Parathyroid adenoma (tissue), 2 donors: ENCODE results near the gene NECTIN3.
A peak's percentile ranks its signal among the peaks of the same experiment; 100 is the strongest.

ENCODE experiments used
- H2AFZ ChIP-seq: fragments of 300-600 bp; sonication (generic); one replicate; pipeline ENCODE4 v1.7.0; 2017; ENCODE audit warnings: antibody characterized with exemption, mild to moderate bottlenecking
- H3K27ac ChIP-seq: fragments of 300-600 bp; sonication (generic); one replicate; pipeline ENCODE4 v1.7.0; 2017
- H3K27me3 ChIP-seq: fragments of 300-600 bp; sonication (generic); one replicate; pipeline ENCODE4 v1.7.0; 2017; ENCODE audit warnings: low read length; ENCODE audit not compliant: control insufficient read depth, insufficient read depth
- H3K36me3 ChIP-seq: fragments of 300-600 bp; sonication (generic); one replicate; pipeline ENCODE4 v1.7.0; 2017; ENCODE audit warnings: low read length; ENCODE audit not compliant: control insufficient read depth, insufficient read depth
- H3K4me1 ChIP-seq: fragments of 300-600 bp; sonication (generic); one replicate; pipeline ENCODE4 v1.7.0; 2017; ENCODE audit warnings: control low read depth
- H3K4me2 ChIP-seq: fragments of 300-600 bp; sonication (generic); one replicate; pipeline ENCODE4 v1.7.0; 2017; ENCODE audit warnings: low read length
- H3K4me3 ChIP-seq: fragments of 300-600 bp; sonication (generic); one replicate; pipeline ENCODE4 v1.7.0; 2017; ENCODE audit warnings: low read depth, low read length
- H3K79me2 ChIP-seq: fragments of 300-600 bp; sonication (generic); one replicate; pipeline ENCODE4 v1.7.0; 2017; ENCODE audit warnings: control low read depth
- H3K9ac ChIP-seq: fragments of 300-600 bp; sonication (generic); one replicate; pipeline ENCODE4 v1.7.0; 2017; ENCODE audit warnings: mild to moderate bottlenecking
- H3K9me3 ChIP-seq: fragments of 300-600 bp; sonication (generic); one replicate; pipeline ENCODE4 v1.7.0; 2017; ENCODE audit warnings: low read length; ENCODE audit not compliant: control insufficient read depth
- TF ChIP-seq, protein P1 (sequence below): fragments of 300-600 bp; sonication (generic); IDR thresholded peaks from one replicate; pipeline ENCODE4 v1.7.0; 2017; ENCODE audit warnings: antibody characterized with exemption, mild to moderate bottlenecking
- donor health status: primary hyperparathyroidism.

NECTIN3 gene, protein sequence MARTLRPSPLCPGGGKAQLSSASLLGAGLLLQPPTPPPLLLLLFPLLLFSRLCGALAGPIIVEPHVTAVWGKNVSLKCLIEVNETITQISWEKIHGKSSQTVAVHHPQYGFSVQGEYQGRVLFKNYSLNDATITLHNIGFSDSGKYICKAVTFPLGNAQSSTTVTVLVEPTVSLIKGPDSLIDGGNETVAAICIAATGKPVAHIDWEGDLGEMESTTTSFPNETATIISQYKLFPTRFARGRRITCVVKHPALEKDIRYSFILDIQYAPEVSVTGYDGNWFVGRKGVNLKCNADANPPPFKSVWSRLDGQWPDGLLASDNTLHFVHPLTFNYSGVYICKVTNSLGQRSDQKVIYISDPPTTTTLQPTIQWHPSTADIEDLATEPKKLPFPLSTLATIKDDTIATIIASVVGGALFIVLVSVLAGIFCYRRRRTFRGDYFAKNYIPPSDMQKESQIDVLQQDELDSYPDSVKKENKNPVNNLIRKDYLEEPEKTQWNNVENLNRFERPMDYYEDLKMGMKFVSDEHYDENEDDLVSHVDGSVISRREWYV

GRCh38 chr3:111071257-111072030 lies at the start of gene NECTIN3:
NECTIN3 (plus strand) TSS chr3:111071816; CDS start chr3:111072018, 202 bp downstream.
- H3K9ac ChIP-seq = no peak within 1 kb of the TSS
- H3K27me3 ChIP-seq = no peaks in the 10 kb centered on the region
- no peaks in the 10 kb centered on the region for H3K9me3 ChIP-seq
- no peaks in the 10 kb centered on the region for H3K4me1 ChIP-seq
- H3K27ac ChIP-seq = peak within 1 kb of the TSS; percentile 71
- peak within 1 kb of the TSS; percentile 94 for H2AFZ ChIP-seq
- H3K4me2 ChIP-seq = peak within 1 kb of the TSS; percentile 89
- H3K79me2 ChIP-seq = no peaks in the 10 kb centered on the region
- TF ChIP-seq, protein P1, sequence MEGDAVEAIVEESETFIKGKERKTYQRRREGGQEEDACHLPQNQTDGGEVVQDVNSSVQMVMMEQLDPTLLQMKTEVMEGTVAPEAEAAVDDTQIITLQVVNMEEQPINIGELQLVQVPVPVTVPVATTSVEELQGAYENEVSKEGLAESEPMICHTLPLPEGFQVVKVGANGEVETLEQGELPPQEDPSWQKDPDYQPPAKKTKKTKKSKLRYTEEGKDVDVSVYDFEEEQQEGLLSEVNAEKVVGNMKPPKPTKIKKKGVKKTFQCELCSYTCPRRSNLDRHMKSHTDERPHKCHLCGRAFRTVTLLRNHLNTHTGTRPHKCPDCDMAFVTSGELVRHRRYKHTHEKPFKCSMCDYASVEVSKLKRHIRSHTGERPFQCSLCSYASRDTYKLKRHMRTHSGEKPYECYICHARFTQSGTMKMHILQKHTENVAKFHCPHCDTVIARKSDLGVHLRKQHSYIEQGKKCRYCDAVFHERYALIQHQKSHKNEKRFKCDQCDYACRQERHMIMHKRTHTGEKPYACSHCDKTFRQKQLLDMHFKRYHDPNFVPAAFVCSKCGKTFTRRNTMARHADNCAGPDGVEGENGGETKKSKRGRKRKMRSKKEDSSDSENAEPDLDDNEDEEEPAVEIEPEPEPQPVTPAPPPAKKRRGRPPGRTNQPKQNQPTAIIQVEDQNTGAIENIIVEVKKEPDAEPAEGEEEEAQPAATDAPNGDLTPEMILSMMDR = no peak
- H3K4me3 ChIP-seq = peak within 1 kb of the TSS; percentile 72
- no peaks in the 10 kb centered on the region for H3K36me3 ChIP-seq

DNA sequence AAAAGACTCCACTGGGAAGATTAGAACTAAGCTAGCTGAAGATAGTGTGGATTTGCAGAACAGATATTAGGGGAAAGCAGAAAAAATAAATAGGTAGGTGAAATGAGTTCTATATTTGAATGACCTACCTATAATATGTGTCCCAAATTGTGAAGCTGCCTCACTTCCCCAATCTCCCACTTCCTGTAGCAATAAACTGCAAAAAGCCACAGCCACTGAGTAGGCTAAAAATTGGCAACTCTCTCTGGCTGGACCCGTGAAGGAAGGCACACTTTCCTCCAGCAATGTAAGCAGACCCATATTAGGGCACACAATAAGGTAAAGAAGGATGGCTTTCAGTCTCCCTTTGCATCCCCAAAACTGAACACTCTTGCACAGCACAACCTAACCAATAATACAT lies 43.7 kb upstream of the NECTIN3 start:
- TF ChIP-seq, protein P1 = no peak
- no peak overlapping the region for H3K27ac ChIP-seq
- H3K4me3 ChIP-seq = no peak overlapping the region
- no peak overlapping the region for H2AFZ ChIP-seq
- no peaks in the 10 kb centered on the region for H3K79me2 ChIP-seq
- no peaks in the 10 kb centered on the region for H3K9me3 ChIP-seq
- no peak overlapping the region for H3K4me2 ChIP-seq
- no peak overlapping the region for H3K9ac ChIP-seq
- H3K27me3 ChIP-seq = no peaks in the 10 kb centered on the region
- no peaks in the 10 kb centered on the region for H3K4me1 ChIP-seq
- no peaks in the 10 kb centered on the region for H3K36me3 ChIP-seq

GRCh38 chr3:111031538-111031937 lies 40.1 kb upstream of the NECTIN3 start:
- Histone ChIP-seq H3K9me3 (no peaks in the 10 kb centered on the region), H3K79me2 (no peaks in the 10 kb centered on the region), H3K4me3 (no peak overlapping the region), H3K9ac (no peak overlapping the region), H3K4me2 (no peak overlapping the region), H3K27ac (no peak overlapping the region), H3K27me3 (no peaks in the 10 kb centered on the region), H3K36me3 (no peaks in the 10 kb centered on the region), H3K4me1 (no peaks in the 10 kb centered on the region), H2AFZ (no peak overlapping the region)
- TF ChIP-seq, protein P1 = no peak

DNA sequence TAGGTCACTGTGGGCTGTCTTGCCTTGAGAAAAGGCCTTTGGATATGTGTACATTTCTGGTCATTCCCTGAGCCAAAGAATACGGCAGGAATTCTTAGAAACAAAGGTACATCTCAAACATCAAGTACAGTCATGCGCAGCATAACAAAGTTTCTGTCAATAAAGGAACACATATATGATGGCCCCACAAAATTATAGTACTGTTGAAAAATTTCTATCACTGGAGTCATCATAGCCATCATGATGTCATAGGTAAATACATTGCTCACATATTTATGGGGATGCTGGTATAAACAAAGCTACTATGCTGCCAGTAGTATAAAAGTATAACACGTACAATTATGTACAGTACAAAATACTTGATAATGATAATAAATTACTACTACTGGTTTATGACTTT lies 38.9 kb upstream of the NECTIN3 start:
- no peak overlapping the region for H2AFZ ChIP-seq
- no peak overlapping the region for H3K4me3 ChIP-seq
- H3K9ac ChIP-seq = no peak overlapping the region
- H3K4me2 ChIP-seq = no peak overlapping the region
- no peaks in the 10 kb centered on the region for H3K27me3 ChIP-seq
- no peaks in the 10 kb centered on the region for H3K9me3 ChIP-seq
- no peaks in the 10 kb centered on the region for H3K4me1 ChIP-seq
- H3K27ac ChIP-seq = no peak overlapping the region
- H3K79me2 ChIP-seq = no peaks in the 10 kb centered on the region
- no peaks in the 10 kb centered on the region for H3K36me3 ChIP-seq
- TF ChIP-seq, protein P1 = no peak
